HG03469 (cell line): ENCODE results near the gene MPZL1.
A peak's percentile ranks its signal among the peaks of the same experiment; 100 is the strongest.
"Not testable (repeated sequence)": the region's sequence is repeated elsewhere in the genome, so short reads cannot be mapped to it uniquely, and the experiment has no call there.

Source experiments
- ATAC-seq: cut with Tn5 transposase; IDR thresholded peaks from one replicate; pipeline ENCODE4 v1.9.1; 2021; ENCODE audit warnings: mild to moderate bottlenecking, moderate library complexity, moderate number of reproducible peaks; ENCODE audit not compliant: unreplicated experiment

The MPZL1 gene

GRCh38 chr1:167717351-167717750, 4.4 kb upstream of the MPZL1 start:
- ATAC-seq, result no peak

- ATAC-seq, result no peak
Observed at GRCh38 chr1:167718914-167719691, 2.7 kb upstream of the MPZL1 start.

- ATAC-seq, result not testable (repeated sequence)
Observed at GRCh38 chr1:167719715-167720421, 1.9 kb upstream of the MPZL1 start.

DNA sequence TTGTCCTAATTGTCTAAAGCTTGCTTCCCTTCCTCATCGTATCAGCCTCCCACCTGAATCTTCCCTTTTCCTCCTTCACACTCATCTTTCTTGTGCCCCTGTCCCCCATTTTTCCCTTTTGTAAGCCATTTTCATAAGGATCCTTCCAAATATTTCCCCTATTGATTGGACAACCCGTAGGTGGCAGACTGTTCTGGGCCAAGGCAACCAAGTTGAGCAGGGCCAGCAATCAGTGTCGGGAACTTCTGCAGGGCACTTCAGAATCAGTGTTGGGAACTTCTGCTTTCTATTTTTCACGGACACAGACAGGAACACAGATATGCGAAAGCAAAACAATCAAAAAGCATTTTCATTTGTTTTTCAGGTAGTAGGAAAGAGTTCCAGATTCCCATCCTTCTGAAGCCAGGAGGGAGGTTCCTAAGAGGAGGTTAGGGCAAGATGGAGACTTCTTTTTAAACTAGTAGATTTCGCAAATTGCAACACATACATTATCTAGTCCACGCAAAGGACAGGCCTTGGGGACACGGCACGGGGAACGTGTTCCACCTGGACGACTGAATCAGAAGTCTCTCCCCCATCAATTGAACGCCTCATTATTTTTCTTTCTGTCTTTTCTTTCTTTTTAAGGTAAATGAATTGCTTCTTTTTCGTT, 691 bp upstream of the MPZL1 start:
- ATAC-seq, result no peak

GRCh38 chr1:167722152-167722869, 529 bp downstream of the MPZL1 start:
- ATAC-seq, result peak; percentile 14

- ATAC-seq, result no peak
Observed at GRCh38 chr1:167722870-167723251, 1.1 kb downstream of the MPZL1 start.

- ATAC-seq, result no peak
Observed at GRCh38 chr1:167723707-167724323, 2.0 kb downstream of the MPZL1 start.

GRCh38 chr1:167726008-167726407, 4.2 kb downstream of the MPZL1 start:
- ATAC-seq, result no peak

GRCh38 chr1:167728818-167729410, 7.1 kb downstream of the MPZL1 start:
- ATAC-seq, result no peak

DNA sequence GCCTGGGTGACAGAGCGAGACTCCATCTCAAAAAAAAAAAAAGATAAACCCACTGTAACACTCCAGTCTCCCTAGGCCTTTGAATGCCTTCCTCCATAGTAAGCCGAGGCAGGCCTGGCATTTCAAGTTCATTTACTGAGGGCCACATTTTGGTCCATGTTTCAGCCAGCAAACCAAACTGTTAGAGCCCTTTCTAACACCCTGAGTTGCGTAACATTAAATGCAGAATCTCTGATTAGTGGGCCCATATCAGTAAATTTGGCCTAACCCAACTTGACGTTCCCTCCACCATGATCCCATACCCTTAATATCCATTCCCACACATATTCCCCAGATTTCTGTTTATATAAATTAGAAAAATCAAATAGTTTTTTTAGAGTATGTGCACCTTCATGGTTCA, 12.4 kb downstream of the MPZL1 start:
- ATAC-seq, result no peak

DNA sequence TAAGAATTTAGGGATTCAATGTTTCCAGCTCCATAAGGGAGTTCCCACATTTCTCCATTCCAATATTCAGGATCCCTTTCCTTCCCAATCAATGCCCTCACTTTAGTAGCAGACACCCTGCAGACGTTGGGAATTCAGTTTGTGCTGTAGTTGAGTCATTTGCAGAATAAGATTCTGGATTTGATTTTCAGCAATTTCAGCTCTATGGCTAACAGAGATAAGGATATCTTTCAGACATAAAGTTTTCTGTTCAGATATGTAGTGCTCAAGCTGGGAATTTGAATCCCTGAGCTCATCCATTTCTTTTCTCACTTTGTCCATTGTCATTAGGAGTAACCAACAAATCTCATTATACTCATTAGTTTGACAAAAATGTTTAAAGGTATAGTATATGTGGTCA, 13.1 kb downstream of the MPZL1 start:
- ATAC-seq, result no peak

DNA sequence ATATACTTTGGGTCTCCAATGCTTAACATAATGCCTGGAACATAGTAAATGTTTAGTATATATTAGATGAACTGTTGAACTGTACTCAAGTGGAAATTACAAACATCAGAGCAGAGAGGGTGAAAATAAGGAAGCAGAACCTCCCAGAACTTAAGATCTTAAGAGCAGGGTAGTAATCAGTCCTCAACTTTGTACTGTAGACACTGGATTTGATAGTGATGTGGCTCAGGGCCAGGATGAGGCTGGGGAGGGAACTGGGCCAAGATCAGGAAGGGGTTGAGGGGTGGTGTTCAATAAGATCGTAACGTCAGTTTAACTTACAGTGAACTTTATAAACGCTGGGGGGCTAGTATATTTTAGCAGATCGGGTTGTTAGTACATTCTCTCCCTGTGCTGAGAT, 15.4 kb downstream of the MPZL1 start:
- ATAC-seq, result no peak

DNA sequence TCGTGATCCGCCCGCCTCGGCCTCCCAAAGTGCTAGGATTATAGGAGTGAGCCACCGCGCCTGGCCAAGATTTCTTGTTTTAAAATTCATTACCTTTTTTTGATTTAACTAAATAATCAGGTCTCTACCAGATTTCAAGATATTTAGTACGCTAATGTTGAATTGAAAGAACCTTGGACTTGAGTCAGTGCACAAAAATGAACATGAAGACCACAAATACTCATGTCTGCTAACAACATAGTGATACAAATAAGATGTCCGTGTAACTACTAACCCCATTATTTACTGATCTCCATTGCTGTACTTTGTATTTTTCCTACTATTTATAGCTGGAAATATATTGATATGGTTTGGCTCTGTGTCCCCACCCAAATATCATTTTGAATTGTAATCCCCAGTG, 16.4 kb downstream of the MPZL1 start:
- no peak for ATAC-seq

DNA sequence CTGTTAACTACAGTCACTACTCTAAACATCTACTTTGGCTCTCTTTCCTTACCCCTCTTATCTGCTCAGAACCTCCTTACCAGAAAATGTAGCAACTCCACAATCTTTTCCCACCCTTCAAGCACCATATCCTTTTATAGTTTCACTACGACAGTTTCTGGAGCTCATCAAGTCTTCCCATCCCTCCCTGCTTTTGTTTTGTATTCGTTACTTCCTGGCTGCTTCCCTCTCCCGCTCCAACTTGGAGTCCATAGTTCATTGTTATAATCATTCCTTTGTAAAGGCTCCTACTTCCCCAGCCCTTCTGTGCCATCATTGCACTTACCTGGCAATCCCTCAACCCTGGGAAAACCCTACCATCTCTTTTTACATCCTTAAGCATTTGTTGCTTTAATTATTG, 18.0 kb downstream of the MPZL1 start:
- no peak for ATAC-seq

DNA sequence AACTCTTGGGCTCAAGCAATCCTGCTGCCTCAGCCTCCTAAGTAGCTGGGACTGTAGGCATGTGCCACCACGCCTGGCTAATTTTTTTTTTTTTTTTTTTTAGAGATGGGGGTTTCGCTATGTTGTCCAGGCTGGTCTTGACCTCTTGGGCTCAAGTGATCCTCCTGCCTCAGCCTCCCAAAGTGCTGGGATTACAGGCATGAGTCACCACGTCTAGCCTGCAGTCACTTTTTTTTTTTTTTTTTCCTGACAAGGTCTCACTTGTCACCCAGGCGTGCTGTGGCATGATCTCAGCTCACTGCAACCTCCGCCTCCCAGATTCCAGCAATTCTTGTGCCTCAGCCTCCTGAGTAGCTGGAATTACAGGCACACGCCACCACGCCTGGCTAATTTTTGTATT, 19.3 kb downstream of the MPZL1 start:
- ATAC-seq, result not testable (repeated sequence)

GRCh38 chr1:167742392-167743057, 20.7 kb downstream of the MPZL1 start:
- ATAC-seq, result not testable (repeated sequence)

DNA sequence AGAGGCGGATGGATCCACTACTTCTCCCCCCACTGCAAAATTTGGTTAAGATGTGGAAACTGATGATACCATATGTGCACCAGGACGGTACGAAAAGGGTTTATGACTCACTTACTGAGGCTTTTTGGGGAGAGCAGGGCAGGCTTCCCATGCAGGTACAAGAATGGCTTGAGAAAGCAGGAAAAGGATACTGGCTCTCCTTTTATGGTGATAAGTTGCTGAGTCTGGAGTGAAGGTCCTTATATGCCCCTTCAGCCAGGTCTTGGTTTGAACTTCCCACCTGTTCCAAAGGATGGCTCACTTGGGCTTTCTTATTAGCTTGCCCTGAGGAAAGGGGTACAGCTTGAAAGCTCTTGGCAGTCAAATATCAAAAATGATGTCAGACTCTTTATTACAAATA, 23.1 kb downstream of the MPZL1 start:
- no peak for ATAC-seq

DNA sequence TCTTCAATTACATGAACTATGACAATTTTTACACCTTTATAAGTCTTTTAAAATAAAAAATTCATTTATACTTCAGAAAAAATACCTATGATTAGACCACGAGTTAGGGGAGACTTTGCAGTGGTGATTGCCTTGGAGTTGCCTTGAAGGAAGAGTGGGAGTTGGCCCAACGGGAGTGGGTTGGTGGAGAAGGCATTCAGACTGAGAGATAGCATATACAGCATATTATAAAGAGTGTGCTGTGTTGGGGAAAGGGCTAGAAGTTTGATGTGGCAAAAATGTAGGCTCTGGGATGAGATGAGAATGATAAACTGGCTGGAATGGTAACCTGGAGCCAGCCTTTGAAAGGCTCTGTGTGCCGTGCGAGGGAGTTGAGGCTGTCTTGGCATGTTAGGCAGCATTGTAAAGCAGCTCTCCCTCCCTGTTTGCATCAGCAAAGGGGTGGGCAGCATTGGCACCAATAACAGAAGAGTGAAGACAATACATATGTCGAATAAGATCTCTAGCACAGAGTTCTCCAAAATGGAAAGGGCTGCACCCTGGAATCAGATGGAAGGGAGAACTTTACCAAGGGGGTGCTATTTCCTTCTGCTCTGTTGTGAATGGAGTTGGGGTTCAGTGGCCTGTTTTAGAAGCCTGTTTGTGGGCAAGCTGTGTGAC, 24.4 kb downstream of the MPZL1 start:
- ATAC-seq, result no peak

DNA sequence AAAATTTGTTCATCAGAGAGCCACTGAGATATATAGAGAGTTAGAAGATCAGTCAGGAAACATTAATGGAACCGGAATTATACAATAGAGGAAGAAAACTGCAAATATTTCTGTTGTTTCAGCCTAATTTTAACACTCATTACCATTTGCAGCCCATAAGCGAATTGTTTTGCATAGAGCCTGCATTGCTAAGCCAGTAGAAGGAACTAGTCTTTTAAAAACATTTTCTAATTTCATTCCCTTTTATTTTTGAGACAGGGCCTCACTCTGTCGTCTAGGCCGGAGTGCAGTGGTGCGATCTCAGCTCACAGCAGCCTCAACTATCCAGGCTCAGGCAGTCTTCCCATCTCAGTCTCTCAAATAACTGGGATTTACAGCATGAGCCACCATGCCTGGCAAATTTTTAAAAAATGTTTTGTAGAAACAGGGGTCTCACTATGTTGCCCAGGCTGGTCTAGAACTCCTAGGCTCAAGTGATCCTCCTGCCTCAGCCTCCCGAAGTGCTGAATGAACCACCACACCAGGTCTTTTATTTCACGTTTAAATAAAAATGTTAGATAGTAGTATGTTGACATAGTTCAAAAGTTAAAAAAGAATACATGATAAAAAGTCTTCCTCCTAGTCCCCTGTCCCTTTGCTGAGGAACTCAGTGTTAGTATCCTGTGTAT, 25.3 kb downstream of the MPZL1 start:
- ATAC-seq, result no peak
